Measurements from ENCODE around the gene AGBL1.
"Not testable (repeated sequence)": the region's sequence is repeated elsewhere in the genome, so short reads cannot be mapped to it uniquely, and the experiment has no call there.

AGBL1 gene

DNA sequence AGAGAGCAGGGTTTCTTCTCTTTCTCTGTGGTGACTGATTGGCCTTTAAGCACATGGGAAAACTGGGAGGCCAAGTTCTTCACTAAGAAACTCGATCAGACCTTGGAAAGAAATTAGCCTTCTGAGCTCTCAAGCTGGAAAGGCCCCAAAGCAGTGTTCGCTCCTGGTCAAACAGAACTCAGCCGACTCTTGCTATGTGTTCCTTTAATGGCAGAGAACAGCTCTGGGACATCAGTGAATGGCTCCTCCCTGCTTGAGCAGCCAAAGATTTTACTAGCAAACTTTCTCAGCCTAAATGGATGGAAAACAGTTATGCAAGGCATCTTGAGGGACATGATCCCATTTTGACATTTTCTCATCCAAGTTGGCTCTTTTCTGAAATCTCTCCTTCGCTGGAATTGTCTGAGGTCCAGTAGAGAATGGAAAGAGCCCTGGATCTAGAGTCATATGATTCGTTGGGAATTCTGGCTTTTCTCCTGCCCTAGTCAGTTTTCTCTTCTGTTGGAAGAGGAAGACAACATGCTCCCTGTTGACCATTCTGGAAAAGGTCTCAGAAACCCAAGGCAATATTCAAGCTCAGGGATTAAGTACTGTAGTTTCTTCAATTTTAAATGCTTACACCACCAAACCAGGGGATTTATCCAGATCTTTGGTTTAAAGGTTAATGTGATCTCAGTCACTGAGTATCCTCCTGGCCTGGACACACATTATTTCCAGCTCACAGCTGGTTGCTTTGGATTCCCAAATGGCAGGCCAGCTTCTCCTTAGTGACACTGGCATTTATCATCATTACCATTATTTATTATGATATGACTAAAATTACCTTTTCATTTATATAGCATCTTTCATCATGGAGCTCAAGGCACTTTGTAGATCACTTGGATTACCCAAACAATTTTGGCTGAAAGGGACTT, 319.6 kb downstream of the AGBL1 start:
- DNase-seq (ENCODE audit: low read depth): no peak

DNA sequence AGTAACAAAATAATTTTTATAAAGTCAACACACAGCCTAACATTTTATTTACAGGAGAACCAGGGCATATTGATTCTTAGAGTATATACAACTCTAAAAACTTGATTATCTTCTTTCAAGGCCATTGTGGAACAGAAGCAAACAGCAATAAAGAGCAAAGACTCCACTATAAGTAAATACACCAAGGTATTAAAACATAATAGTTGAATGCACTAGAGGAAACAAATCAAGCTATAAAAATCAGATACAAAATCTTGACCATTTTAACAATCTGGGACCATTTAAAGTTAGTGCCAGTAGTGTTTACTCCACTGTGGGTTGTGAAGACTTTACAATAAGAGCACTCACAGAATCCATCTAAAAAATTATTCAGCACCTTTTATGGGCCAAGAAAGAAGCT, 323.6 kb downstream of the AGBL1 start:
- no peak for DNase-seq (ENCODE audit: low read depth)

DNA sequence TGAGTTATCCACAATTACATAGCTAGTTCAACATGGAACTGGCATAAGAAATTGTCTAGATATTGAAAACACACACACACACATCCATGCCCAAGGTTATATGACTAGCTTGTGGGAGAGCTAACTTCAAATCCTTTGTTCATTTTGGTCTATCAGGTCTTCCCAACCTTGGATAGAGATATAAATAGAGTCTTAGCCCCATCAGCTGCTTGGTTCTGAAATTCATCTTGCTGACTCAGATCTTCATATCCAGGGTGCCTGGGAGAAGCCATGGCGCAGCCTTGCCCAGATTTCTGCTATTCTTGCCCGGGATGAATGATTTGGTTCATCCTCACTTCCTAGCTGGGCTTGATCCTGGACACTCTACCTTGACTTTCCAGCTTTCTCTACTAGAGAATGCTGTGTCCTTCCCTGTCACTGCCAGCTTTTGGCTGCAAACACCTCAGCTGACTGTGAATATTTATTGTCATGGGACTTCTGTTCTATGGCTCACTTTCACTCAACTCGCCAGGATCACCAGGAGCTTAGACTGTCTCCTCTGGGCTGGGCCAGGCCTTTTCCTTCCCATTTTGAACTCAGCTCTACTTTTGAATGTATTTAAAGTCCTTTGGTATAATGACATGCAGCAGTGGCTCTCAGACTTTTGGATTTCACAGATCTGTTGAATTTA, 324.4 kb downstream of the AGBL1 start:
- DNase-seq (ENCODE audit: low read depth): no peak

GRCh38 chr15:86408261-86408660, 328.6 kb downstream of the AGBL1 start:
- no peak for DNase-seq (ENCODE audit: low read depth)

GRCh38 chr15:86411916-86412315, 332.2 kb downstream of the AGBL1 start:
- no peak for DNase-seq (ENCODE audit: low read depth)

DNA sequence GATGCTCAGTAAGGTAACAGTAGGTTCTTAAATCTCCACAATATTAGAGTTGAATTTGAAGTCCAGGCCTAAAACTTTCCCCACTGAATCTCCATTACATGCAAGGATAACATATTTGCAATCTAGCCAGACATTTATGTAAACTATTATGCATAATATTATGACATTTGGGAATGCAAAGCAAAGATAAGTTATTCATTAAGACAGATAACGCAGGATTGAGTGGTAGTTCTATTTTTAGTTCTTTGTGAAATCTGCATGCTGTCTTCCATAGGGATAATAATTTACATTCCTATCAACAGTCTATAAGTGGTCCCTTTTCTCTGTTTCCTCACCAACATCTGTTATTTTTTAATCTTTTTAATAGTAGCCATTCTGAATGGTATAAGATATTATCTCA, 333.5 kb downstream of the AGBL1 start:
- no peak for DNase-seq (ENCODE audit: low read depth)

DNA sequence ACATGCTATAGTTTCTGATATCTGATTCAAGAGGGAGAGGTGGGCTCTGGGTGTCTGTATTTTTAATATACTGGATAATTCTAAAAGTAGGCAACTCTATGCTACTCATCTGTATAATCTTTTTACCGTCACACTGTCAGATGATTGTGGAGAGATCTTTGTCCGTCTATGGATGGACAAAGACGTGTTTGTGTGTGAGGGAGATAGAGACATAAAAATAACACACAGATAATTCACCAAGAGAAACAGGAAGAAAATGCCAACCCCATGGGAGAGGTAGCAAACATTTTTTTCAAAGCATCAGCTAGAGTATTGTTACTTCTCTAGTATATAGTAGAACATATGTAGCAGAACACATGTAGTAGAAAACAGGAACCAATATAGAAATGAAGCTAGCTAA, 346.1 kb downstream of the AGBL1 start:
- DNase-seq (ENCODE audit: low read depth): no peak

GRCh38 chr15:86432861-86433260, 353.2 kb downstream of the AGBL1 start:
- no peak for DNase-seq (ENCODE audit: low read depth)

DNA sequence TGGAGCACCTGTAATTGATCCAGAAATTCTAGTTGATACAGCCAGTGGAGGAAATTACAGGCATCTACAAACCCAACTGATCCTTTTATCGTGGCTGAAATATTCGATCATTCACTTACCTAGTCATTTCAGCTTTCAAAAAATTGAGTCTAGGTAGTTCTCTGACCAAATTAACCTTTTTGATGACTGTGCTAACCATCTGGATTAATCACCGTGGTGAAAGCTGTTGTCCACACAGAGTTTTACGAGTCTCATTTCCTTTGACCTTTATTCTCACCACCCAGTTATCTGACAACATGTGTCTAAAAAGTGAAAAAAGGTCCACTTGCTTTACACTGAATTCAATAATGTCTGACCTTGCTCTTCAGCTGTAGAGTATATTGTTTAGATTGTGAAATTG, 354.3 kb downstream of the AGBL1 start:
- no peak for DNase-seq (ENCODE audit: low read depth)

DNA sequence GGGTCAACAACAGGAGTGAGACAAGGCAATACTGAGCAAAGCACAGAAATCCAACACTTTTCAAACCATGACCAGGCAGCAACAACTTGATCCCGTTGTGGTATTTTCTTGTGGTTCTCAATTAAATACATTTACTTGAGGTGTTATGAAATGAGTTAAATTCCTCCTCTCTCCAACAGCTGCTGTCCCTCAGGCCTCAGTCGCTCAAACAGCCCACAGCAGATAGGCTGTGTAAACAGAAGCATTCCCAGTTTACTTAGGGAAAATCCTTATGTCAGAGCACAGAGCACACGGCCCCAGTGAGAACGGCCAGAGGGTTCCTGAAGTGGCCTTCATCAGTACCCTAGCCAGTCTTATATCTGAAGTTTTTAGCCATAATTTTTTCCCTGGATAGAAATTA, 359.9 kb downstream of the AGBL1 start:
- DNase-seq (ENCODE audit: low read depth): no peak

- no peak for DNase-seq (ENCODE audit: low read depth)
Measured at GRCh38 chr15:86444527-86444926, 364.9 kb downstream of the AGBL1 start.

DNA sequence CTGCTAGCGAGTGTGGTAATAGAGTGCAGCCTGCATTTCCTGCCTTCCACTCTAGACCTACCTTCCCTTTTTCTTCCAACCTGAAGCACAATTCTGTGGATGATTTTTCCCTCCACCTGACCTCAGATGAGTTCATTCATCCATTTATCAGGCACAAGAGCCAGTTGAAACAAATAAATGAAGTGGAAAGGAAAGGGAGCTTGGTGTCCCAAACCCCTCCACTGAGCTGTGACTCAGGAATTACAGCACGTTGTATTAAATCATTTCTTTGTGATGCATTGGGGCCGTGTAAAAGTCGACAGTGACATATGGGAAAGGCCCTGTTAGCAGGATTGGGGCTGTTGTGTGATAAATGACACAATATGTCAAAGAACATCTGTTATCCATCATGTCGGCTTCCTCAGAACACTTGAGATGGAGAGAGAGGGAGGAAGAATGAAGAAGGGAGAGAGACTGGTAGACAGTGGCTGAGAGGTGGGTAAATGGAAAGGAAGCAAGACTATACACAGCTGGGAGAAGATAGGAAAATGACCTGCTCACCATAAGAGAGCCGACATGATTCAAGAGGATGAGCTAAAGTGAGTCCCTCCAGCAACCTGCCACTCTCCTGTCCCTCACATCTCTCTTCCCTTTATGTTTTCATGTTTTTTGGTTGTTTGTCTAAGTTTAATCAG, 366.0 kb downstream of the AGBL1 start:
- no peak for DNase-seq (ENCODE audit: low read depth)

DNA sequence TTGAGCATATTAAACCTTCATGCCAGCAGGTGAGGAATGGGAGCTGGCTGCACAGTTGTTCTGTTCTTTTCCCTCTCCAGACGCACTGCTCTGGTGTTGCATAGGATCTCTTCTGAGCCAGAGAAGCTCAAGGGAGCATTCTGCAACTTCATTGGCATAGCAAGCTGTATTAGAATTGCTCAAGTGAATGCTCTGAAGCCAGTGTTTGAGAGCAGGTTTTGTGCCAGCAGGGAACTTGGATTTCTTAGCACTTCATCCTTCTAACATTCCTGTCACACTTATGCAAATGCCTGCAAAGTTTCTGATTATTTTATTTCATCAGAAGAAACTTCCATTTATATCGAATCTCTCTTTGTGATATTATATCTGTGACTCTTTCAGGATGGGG, 366.6 kb downstream of the AGBL1 start:
- no peak for DNase-seq (ENCODE audit: low read depth)

GRCh38 chr15:86465470-86466039, 385.9 kb downstream of the AGBL1 start:
- not testable (repeated sequence) for DNase-seq (ENCODE audit: low read depth)

GRCh38 chr15:86481720-86482119, 402.0 kb downstream of the AGBL1 start:
- DNase-seq (ENCODE audit: low read depth): no peak

- no peak for DNase-seq (ENCODE audit: low read depth)
Measured at GRCh38 chr15:86483936-86484335, 404.3 kb downstream of the AGBL1 start.

- no peak for DNase-seq (ENCODE audit: low read depth)
Measured at GRCh38 chr15:86488046-86488445, 408.4 kb downstream of the AGBL1 start.

DNA sequence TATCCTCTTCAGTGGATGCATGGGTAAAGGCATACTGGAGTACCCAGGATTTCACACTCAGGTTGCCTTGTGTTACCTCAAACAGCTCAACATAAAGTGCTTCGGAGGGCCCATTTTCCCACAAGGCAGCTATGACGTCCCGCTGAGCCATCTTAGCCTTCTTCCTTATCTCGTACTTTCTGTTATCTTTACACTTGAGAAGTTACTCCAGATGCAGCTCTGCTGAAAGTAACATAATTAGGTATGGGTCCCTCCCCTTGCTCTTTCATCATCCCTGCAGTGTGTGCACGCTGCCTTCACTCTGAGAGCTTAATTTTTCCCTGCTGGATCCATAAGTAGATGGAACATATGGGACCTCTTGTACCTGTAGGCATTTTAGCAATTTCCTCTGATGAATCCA, 410.3 kb downstream of the AGBL1 start:
- no peak for DNase-seq (ENCODE audit: low read depth)

- no peak for DNase-seq (ENCODE audit: low read depth)
Measured at GRCh38 chr15:86491118-86491517, 411.4 kb downstream of the AGBL1 start.

GRCh38 chr15:86493884-86494283, 414.2 kb downstream of the AGBL1 start:
- no peak for DNase-seq (ENCODE audit: low read depth)

- DNase-seq (ENCODE audit: low read depth): no peak
Measured at GRCh38 chr15:86494475-86494874, 414.8 kb downstream of the AGBL1 start.

DNA sequence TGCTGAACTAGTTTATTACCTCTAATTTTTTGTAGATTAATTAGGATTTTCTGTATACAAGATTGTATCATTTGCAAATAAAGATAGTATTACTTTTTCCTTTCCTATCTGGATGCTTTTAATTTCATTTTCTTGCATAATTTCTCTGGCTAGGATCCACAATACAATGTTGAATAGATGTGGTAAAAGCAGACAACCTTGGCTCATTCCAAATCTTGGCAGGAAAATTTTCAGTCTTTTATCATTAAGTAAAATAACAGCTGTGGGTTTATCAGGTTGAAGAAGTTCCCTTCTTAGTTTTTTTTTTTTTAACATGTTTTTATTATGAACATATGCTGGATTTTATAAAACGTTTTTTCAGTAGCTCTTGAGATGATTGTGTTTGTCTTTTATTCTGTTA, 422.6 kb downstream of the AGBL1 start:
- no peak for DNase-seq (ENCODE audit: low read depth)

- no peak for DNase-seq (ENCODE audit: low read depth)
Measured at GRCh38 chr15:86505951-86506350, 426.3 kb downstream of the AGBL1 start.

All from iris pigment epithelial cell (primary cell).